Measurements from ENCODE around the gene P2RX4.
"Not testable (repeated sequence)": the region's sequence is repeated elsewhere in the genome, so short reads cannot be mapped to it uniquely, and the experiment has no call there.

DNA sequence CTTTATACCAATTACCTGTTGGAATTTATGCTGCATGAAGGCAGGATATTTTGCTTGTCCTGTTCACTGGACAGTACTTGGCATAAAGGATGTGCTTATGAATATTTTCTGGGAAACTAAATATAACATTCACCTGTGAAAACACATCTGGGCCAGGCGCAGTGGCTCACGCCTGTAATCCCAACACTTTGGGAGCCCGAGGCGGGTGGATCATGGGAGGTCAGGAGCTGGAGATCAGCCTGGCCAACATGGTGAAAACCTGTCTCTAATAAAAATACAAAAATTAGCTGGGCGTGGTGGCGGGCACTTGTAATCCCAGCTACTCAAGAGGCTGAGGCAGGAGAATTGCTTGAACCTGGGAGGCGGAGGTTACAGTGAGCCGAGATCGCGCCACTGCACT is 1.4 kb upstream of the P2RX4 start:
- TF ChIP-seq, protein P1, sequence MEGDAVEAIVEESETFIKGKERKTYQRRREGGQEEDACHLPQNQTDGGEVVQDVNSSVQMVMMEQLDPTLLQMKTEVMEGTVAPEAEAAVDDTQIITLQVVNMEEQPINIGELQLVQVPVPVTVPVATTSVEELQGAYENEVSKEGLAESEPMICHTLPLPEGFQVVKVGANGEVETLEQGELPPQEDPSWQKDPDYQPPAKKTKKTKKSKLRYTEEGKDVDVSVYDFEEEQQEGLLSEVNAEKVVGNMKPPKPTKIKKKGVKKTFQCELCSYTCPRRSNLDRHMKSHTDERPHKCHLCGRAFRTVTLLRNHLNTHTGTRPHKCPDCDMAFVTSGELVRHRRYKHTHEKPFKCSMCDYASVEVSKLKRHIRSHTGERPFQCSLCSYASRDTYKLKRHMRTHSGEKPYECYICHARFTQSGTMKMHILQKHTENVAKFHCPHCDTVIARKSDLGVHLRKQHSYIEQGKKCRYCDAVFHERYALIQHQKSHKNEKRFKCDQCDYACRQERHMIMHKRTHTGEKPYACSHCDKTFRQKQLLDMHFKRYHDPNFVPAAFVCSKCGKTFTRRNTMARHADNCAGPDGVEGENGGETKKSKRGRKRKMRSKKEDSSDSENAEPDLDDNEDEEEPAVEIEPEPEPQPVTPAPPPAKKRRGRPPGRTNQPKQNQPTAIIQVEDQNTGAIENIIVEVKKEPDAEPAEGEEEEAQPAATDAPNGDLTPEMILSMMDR (IDR thresholded peaks at IDR 0.05) = not testable (repeated sequence)
- TF ChIP-seq POLR2A, POLR2AphosphoS5 (IDR thresholded peaks at IDR 0.05): not testable (repeated sequence)
